DMS153 treated with DMSO at 0.1 percent for 48 hours (cell line): ENCODE results near the gene COX5A.

Experiments
- DNase-seq: peaks from one replicate; lab custom pipeline; 2025; ENCODE audit not compliant: unreplicated experiment; lab: John Stamatoyannopoulos, UW

The COX5A gene

DNA sequence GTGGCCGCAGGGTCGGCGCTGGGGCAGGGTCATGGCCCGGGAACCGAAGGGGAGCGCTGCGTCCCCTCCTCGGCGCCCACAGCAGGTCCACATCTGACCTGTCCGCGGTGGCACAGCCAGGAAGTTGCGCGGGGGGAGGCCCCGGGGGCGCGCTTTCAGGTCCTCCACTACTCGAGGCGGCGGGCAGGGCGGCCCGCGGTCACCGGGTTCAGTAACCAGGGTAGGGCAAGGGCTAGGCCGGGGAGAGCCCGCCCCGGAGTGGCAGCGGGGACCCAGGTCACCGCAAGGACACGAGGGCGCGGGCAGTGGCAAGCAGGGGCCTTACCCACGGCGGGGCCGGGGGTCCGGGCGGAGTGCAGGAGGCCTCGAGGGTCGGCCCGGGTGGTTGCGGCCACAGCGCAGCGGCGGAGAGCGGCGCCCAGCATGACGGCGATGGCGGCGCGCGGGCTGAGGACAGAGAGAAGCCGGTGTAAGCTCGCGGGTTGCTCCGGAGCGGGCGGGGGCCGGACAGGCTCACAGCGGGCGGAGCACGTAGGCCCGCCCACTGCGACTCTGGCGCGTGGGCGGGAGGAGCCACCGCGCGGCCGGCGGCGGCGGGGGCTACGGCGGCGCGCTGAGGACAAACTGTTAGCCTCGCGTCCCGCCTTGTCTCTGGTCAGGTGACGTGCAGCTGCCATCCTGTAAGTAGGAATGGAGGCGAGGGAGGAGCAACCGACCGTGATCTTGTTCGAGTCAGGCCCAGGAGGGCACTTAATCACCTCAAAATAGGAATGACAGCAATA, at the start of gene COX5A:
Gene COX5A, minus strand, starts transcription at position 484 of the 782 bp plus-strand sequence. Its CDS starts 59 bp downstream, at position 425.
- peak; percentile 68 for DNase-seq

- no peak for DNase-seq
Observed at GRCh38 chr15:74983725-74984231, 45.9 kb upstream of the COX5A start.

GRCh38 chr15:74982183-74982582, 44.3 kb upstream of the COX5A start:
- no peak for DNase-seq

DNA sequence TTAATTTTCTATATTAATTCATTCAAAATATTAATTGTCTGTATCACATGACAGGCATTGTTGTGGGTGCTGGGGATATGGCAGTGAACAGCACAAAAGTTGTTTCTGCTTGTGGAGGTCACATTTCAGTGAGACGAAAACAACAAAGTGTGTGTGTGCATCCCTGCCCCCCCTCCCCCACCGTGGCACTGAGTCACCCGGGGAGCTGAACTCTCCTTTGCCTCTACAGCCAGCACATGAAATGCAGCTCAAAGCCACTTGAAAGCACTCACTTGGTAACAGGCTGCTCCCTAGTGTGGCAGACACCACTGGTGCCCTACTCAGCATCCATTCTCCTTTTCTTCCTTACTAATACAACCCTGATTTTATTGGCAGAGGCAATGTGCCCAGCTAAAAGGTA, 40.6 kb upstream of the COX5A start:
- DNase-seq = no peak

- DNase-seq = no peak
Observed at GRCh38 chr15:74978077-74978476, 40.2 kb upstream of the COX5A start.

GRCh38 chr15:74977599-74977998, 39.7 kb upstream of the COX5A start:
- no peak for DNase-seq

DNA sequence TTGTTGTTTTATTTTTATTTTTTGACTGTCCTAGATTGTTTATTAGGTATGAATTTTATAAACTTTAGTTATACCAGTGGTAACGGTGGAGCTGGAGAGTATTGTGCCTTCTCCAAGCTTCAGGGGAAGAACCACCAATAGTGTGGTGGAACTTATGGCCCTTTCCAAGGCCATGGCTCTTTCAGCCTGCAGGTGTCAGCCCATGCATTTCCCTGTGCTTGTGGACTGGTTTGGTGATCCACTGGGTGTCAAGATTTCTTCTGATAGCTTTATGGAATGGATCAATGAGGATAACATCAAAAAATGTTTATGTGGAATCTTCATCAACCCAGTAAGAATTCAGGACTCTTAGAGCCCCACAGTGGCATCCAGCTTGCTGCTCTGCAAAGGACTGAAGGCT, 38.3 kb upstream of the COX5A start:
- no peak for DNase-seq

DNA sequence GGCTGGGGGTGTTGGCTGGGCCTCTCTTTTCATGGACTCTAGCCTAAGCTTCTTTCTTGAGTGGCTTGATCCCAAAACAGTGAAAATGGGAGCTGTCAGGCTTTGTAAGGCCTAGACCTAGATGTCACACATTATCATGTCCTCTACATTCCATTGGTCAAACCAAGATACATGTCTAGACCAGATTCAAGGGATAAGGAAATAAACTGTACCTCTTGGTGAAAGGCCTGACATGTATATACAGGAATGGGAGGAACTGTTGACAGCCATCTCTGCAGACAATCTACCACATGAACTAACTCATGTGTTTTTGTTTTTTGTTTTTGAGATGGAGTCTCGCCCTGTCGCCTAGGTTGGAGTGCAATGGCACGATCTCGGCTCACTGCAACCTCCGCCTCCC, 29.8 kb upstream of the COX5A start:
- no peak for DNase-seq

DNA sequence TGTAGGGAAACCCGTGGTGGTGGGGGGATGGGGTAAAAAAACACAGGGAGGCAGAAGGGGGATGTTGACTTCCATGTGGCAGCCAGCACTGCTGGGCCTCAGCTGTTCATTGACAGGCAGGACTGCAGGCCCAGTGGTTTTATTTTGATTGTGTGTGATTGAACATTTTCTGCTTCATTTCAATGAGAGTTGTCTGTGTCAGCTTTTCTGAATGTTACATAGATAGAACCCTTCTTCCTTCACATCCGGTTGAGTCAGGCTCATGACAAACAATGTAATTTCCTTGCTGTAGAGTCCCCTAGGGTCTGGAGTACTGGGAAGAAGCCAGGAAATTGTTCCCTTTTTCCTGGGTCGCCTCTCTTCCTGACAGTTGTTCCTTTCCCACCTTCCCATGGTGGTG, 26.9 kb upstream of the COX5A start:
- no peak for DNase-seq

GRCh38 chr15:74963213-74963612, 25.3 kb upstream of the COX5A start:
- DNase-seq = no peak

DNA sequence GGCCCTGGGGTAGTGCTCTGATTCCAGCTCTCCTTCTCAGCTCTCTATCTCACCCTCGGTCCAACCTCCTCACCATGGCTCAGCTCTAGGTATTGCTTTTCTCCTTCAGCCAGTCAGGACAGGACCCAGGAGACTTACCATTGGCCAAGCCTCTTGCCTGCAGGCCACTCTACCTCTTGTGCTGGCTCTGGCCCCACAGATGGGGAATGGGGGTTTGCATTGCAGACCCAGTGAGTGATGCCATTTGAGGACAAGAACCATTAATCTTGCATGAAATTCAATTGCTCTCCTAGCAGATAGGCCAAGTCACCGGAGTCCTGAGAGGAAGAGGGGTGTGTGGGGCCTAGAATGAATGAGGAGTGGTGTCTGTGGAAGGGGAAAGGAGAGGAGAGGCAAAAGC, 24.8 kb upstream of the COX5A start:
- DNase-seq = no peak

GRCh38 chr15:74962219-74962618, 24.3 kb upstream of the COX5A start:
- no peak for DNase-seq

DNA sequence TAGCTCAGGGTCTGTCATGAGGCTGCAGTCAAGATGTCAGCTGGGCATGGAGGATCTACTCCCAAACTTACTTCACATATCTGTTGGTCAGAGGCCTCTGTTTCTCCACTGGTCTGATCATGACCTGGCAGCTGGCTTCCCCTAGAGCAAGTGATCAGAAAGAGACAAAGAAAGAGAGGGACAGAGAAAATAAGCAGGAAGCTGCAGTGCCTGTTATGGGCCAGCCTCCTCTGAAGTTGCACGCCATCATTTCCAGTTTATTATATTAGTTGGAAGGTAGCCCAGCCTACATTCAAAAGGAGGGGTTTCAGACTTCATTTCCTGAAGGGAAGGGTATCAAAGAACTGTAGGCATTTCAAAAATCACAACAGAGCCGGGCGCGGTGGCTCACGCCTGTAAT, 23.7 kb upstream of the COX5A start:
- peak; percentile 2 for DNase-seq

DNA sequence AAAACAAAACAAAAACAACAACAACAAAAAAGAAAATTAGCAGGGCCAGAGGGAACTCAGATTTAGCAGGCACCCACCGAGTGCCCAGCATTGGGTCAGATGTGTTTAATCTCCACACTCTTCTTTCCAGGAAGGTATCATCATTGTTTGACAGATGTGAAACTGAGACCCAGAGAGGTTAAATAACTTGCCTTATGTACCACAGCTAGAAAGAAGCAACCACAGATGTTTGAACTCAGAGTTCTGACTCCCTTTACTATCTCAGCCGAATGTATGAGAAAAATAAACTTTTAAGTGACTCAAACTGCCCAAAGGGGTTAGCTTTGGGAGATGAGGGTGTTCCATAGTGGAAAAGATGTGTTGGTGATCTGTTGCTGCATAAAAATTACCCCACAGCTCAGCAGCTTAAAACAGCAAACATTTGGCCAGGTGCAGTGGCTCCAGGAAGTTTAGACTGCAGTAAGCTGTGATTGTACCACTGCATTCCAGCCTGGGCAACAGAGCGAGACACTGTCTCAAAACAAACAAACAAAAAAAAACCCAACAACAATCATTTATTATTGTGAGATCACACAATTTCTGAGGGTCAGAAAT, 23.2 kb upstream of the COX5A start:
- no peak for DNase-seq

- no peak for DNase-seq
Observed at GRCh38 chr15:74960286-74960685, 22.4 kb upstream of the COX5A start.

DNA sequence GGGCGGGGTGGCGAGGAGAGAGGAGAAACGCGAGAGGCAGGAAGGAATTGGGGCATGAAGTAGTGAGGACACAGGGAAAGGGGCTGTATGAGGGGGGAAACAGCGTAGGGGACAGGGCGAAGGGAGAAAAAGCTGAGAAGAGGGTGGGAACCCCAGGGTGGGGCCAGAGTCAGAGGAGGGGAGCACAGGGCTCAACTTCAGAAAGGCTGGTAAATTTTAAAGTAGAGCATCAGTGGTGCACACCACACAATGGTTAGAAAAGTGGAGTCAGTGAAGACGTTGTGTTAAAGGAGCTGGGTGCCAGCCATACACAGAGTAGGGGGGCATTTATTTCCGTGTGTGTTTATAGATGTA, 21.7 kb upstream of the COX5A start:
- no peak for DNase-seq

GRCh38 chr15:74958908-74959585, 21.2 kb upstream of the COX5A start:
- no peak for DNase-seq

- DNase-seq = peak; percentile 4
Observed at GRCh38 chr15:74958320-74958907, 20.5 kb upstream of the COX5A start.

DNA sequence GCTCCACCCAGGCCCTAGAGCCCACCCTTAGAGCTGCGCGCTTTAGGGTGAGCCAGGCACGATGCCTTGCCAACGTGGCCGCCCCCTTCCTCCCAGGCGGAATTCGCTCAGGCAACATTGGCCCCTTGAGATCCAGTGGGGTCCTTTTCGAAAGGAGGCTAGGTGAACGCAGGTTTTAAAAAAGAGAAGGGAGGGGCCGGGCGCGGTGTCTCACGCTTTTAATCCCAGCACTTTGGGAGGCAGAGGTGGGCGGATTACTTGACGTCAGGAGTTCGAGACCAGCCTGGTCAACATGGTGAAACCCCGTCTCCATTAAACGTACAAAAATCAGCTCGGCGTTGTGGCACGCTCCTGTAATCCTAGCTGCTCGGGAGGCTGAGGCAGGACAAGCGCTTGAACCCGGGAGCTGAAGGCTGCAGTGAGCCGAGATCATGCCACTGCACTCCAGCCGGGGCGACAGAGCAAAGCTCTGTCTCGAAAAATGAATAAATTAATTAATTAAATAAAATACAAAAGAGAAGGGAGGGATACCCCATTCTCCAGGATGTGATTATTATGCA, 19.7 kb upstream of the COX5A start:
- no peak for DNase-seq

- peak; percentile 30 for DNase-seq
Observed at GRCh38 chr15:74956648-74957475, 19.0 kb upstream of the COX5A start, which contains the start of gene RPP25. RPP25 (minus strand) TSS chr15:74956772; CDS start chr15:74956583, 189 bp downstream.
